Astrocyte of the spinal cord (primary cell): ENCODE data around the gene NFATC1.

ENCODE experiments used
- DNase-seq: peaks from one replicate; pipeline ENCODE4 v3.0.0; 2011; ENCODE audit warnings: low read depth, low spot score
- H3K4me3 ChIP-seq: 2 replicates; pipeline ENCODE4 v1.5.1; 2011; ENCODE audit warnings: low read depth, mild to moderate bottlenecking, low read length, moderate library complexity
- CTCF ChIP-seq: IDR thresholded peaks from 2 replicates; pipeline ENCODE4 v1.5.1; 2012; ENCODE audit warnings: low read depth, mild to moderate bottlenecking, low read length, inconsistent platforms
- in situ Hi-C: cut with HindIII; loops from 2 replicates; pipeline ENCODE4 v1.10.0; 2017; ENCODE audit warnings: low sequenced_read_pairs

The NFATC1 gene

GRCh38 chr18:79515331-79515730 is 119.6 kb downstream of the NFATC1 start:
- no peak for DNase-seq
- no peak for TF ChIP-seq CTCF
- in situ Hi-C loops, result no loop called here
- no peak overlapping the region for H3K4me3 ChIP-seq

GRCh38 chr18:79515944-79516351 is 120.2 kb downstream of the NFATC1 start:
- no peak for DNase-seq

GRCh38 chr18:79516441-79516931 is 120.8 kb downstream of the NFATC1 start:
- in situ Hi-C loops, result no loop called here
- no peak overlapping the region for H3K4me3 ChIP-seq
- TF ChIP-seq CTCF, result no peak
- DNase-seq, result no peak

More at GRCh38 chr18:79515944-79516351, 120.2 kb downstream of the NFATC1 start:
- in situ Hi-C loops, result no loop called here
- no peak overlapping the region for H3K4me3 ChIP-seq
- TF ChIP-seq CTCF, result no peak

- H3K4me3 ChIP-seq, result no peak overlapping the region
- no peak for DNase-seq
- no peak for TF ChIP-seq CTCF
Observed at GRCh38 chr18:79517341-79517740, 121.6 kb downstream of the NFATC1 start.

GRCh38 chr18:79518028-79518682 is 122.4 kb downstream of the NFATC1 start:
- no peak for DNase-seq
- in situ Hi-C loops, result no loop called here
- no peak for TF ChIP-seq CTCF
- H3K4me3 ChIP-seq, result no peak overlapping the region

More at GRCh38 chr18:79517341-79517740, 121.6 kb downstream of the NFATC1 start:
- in situ Hi-C loops, result no loop called here

- in situ Hi-C loops, result no loop called here
- DNase-seq, result no peak
- TF ChIP-seq CTCF, result no peak
- H3K4me3 ChIP-seq, result no peak overlapping the region
Observed at GRCh38 chr18:79518683-79519128, 123.0 kb downstream of the NFATC1 start.
